NCI-H460 (cell line): ENCODE results near the gene ZNF207. TPM values are rescaled to one million over a fixed set of nuclear protein-coding genes. Genes with fewer than 3 reads are reported as not detected.
"Not testable (repeated sequence)": the region's sequence is repeated elsewhere in the genome, so short reads cannot be mapped to it uniquely, and the experiment has no call there.

Source experiments
- DNase-seq: peaks from one replicate; pipeline ENCODE4 v3.0.0-alpha.2; 2016; ENCODE audit warnings: low read depth; ENCODE audit errors: extremely low read depth
- total RNA-seq: library from RNA; depleted of rRNA; stranded (reverse); fragments of >200 nt; shearing (Covaris generic); gene quantifications from 2 replicates; pipeline ENCODE4 v1.2.3, GENCODE V29; 2014

ZNF207 gene
- total RNA-seq, 1 experiment from 2014 or later = 152 TPM

GRCh38 chr17:32333187-32333586, 16.8 kb upstream of the ZNF207 start:
- DNase-seq = no peak

DNA sequence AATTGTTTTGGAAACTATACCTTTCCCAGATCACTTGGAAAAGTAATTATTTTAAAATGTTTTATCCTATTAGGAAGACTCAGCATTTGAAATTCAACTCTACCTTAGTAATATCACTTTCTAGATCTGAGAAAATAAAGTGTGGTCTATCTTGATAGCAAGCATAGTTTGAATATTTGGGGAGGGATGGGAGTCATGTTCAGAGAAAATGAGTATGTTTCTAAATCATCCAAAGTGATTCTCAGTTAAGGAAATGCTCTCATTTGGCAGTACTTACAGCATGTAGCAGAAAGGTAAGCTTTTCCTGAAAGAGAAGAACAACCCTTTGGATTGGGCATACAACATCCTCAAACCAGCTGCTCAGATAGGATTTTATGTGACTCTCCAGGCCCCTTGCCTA, 14.9 kb upstream of the ZNF207 start:
- DNase-seq = no peak

DNA sequence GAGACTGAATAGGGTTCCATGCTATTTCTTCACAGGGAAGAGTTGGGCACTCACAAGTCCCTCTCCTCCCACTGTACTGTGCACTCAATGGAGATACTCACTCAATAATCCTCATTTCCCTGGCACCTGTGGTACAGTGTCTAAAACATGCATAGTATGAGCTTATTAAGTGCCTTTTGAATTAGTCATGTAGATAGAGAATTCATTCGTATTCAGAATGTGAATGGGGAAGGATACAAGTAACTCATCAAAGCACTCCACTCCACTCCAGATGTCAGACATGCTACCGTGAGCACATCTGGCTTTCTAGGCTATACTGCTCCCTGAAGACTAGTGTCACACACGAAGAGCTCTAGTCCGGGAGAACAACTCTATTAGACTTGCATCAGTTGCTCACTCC, 14.3 kb upstream of the ZNF207 start:
- DNase-seq = no peak

GRCh38 chr17:32341141-32341856, 8.7 kb upstream of the ZNF207 start:
- DNase-seq = peak; percentile 18

- peak; percentile 65 for DNase-seq
Observed at GRCh38 chr17:32341857-32342602, 7.9 kb upstream of the ZNF207 start, which contains the start of gene C17orf75. C17orf75 (minus strand) TSS chr17:32342173; CDS start chr17:32342139, 34 bp downstream.

- no peak for DNase-seq
Observed at GRCh38 chr17:32342603-32343325, 7.2 kb upstream of the ZNF207 start.

DNA sequence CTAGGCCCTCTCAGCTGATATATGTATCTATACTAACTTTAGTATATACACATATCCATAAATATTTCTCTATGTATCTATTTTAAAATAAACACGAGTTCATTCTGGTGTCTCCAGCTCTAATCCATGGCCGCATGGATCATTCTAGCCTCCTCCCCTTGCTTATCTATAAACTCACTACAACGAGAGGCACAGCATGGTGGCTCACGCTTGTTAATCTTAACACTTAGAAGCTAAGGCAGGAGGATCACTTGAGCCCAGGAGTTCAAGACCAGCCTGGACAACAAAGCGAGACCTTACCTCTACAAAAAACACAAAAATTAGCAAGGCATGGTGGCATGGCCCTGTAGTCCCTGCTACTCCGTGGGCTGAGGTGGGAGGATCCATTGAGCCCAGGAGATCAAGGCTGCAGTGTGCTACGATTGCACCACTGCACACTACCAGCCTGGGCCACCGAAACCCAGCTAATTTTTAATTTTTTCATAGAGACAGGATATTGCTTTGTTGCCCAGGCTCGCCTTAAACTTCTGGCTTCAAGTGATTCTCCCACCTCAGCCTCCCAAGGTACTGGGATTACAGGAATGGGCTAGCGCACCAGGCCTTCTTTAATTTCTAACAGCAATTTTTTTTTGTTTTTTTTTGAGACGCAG, 3.9 kb upstream of the ZNF207 start:
- DNase-seq = no peak

- DNase-seq = no peak
Observed at GRCh38 chr17:32348483-32348800, 1.5 kb upstream of the ZNF207 start.

GRCh38 chr17:32349503-32349853, 479 bp upstream of the ZNF207 start:
- DNase-seq = no peak

- DNase-seq = peak; percentile 16
Observed at GRCh38 chr17:32350666-32351418, 885 bp downstream of the ZNF207 start.

DNA sequence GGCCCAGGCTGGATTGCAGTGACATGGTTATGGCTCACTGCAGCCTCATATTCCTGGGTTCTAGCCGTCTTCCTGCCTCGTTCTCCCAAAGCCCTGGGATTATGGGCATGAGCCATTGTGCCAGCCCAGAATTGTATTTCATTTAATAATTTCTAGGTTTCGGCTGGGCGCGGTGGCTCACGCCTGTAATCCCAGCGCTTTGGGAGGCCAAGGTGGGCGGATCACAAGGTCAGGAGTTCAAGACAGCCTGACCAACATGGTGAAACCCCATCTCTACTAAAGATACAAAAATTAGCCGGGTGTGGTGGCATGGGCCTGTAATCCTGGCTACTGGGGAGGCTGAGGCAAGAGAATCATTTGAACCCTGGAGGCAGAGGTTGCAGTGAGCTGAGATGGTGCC, 2.8 kb downstream of the ZNF207 start:
- not testable (repeated sequence) for DNase-seq

DNA sequence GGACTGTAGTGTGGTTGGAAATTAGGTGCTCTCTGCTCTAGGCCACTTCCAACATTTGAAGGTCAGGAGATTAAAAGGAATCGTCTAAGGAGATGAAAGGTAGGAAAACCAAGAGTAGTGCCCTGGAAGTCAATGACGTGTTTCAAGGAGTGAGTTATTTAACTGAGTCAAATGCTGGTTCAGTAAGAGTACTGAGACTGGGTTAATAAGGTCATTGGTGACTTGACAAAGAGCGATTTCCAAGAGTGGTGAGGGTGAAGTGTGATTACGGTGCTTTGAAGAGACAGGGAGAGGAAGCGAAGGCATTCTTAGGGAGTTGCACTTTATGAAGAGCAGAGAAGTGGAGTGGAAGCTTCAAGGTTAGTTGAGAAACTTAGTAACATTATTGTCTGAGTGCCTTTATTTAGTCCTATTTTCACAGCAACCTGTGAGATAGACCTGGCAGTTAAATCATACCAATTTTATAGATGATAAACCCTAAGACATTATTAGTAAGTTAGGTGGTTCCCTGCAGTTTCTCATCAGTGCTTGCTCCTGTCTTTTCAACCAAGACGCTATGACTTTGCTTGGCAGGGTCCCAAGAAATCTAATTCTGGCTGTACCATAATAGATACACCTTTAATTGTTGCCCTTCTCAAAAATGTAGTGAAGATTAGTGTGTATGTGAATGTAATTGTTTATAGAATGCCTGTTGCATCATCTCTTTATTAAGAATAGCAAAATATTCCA, 5.9 kb downstream of the ZNF207 start:
- no peak for DNase-seq

- DNase-seq = no peak
Observed at GRCh38 chr17:32356378-32356743, 6.4 kb downstream of the ZNF207 start.

- no peak for DNase-seq
Observed at GRCh38 chr17:32356750-32357149, 6.8 kb downstream of the ZNF207 start.

- DNase-seq = no peak
Observed at GRCh38 chr17:32357615-32358014, 7.7 kb downstream of the ZNF207 start.

- DNase-seq = no peak
Observed at GRCh38 chr17:32361270-32361669, 11.3 kb downstream of the ZNF207 start.

- DNase-seq = no peak
Observed at GRCh38 chr17:32370426-32370825, 20.5 kb downstream of the ZNF207 start.

- DNase-seq = no peak
Observed at GRCh38 chr17:32382526-32383223, 32.7 kb downstream of the ZNF207 start.

GRCh38 chr17:32383926-32384434, 34.0 kb downstream of the ZNF207 start:
- no peak for DNase-seq
